Prostate gland (tissue), 2 donors: Measurements from ENCODE around the gene C9. TPM values are rescaled to one million over a fixed set of nuclear protein-coding genes. Genes with fewer than 3 reads are reported as not detected.

Experiments used
- DNase-seq: peaks from one replicate; pipeline ENCODE4 v3.0.0-alpha.2; 2019; ENCODE audit warnings: low spot score
- H3K27ac ChIP-seq, 2 donors: fragments of 200-600 bp; sonication (generic); 2 replicates each; pipeline ENCODE4 v1.5.1; 2017 to 2019
- H3K27me3 ChIP-seq: fragments of 200-600 bp; sonication (generic); replicated peaks from 2 replicates; pipeline ENCODE4 v1.5.1; 2019; ENCODE audit not compliant: insufficient read depth
- H3K36me3 ChIP-seq, 2 donors: fragments of 200-600 bp; sonication (generic); 1 replicate in 1 of 2; 2 replicates in 1 of 2; pipeline versions ENCODE4 v1.5.1 to v1.8.1; 2017 to 2019
- H3K4me1 ChIP-seq: fragments of 200-600 bp; sonication (generic); replicated peaks from 2 replicates; pipeline ENCODE4 v1.5.1; 2019
- H3K4me3 ChIP-seq, 2 donors: fragments of 200-600 bp; sonication (generic); 2 replicates each; pipeline ENCODE4 v1.5.1; 2017 to 2019
- H3K9me3 ChIP-seq: fragments of 200-600 bp; sonication (generic); 2 replicates; pipeline ENCODE4 v1.5.1; 2017
- POLR2A ChIP-seq: fragments of 450-650 bp; IDR thresholded peaks from one replicate; pipeline ENCODE4 v1.6.1; 2016; ENCODE audit warnings: antibody characterized with exemption, mild to moderate bottlenecking
- POLR2AphosphoS5 ChIP-seq: sonication (generic); formaldehyde crosslinking; IDR thresholded peaks from one replicate; pipeline ENCODE4 v1.6.1; 2017; ENCODE audit warnings: antibody characterized with exemption
- WGBS: methylation state at CpG from one replicate; pipeline ENCODE4 v1.1.5; 2018; 5-methylcytosine and 5-hydroxymethylcytosine counted together
- intact Hi-C: fragments of 100-400 bp; cut with DNase I; formaldehyde crosslinking; loops from one replicate; pipeline ENCODE4 v1.14.2; 2022
- total RNA-seq, 2 donors: library from RNA; depleted of rRNA; stranded (reverse); fragments of >200 nt; gene quantifications; one replicate each; pipeline ENCODE4 v1.1.0, GENCODE V29; 2016
- TF ChIP-seq, protein P1 (sequence below), 4 experiments: fragments of 200-600 bp in 2 of 4; fragments of 450-650 bp in 2 of 4; sonication (generic) in 2 of 4; IDR thresholded peaks; 1 replicate in 3 of 4; 2 replicates in 1 of 4; pipeline ENCODE4 v1.5.1; 2016 to 2019; ENCODE audit warnings: antibody characterized with exemption in 4 of 4, mild to moderate bottlenecking in 2 of 4, moderate library complexity in 2 of 4

C9 gene
- total RNA-seq, 2 donors from 2014 or later: not detected

DNA sequence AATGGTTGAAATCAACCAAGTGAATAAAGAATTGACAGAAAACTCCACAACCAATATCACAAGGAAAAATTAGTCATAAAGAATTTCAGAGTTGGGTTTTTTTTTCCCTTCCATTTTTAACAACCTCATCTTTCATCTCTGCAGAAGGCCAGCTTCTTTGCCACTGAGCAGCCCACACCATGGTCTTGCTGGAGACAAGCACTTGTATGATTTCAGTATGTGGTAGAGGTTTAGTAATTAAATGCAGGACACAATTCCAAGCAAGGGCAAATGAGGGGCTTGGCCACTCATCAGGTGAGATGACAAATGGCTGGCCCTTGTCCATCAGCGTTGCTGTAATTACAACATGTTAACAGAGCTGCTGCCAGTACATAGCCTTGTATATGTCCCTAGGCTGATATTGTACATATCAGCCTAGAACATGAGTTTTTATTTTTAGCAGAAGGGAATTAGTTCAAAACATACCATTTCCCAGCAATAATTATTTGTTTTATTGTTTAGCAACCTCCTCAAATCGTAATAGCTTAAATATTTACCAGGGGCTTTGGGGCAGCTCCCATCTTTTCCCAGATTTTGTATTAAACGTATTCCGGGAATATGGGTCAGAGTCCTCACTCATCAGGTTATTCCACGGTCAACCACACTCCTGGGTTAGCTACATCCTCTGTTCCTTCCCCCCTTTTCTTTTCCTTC, 5.0 kb upstream of the C9 start:
- H3K27ac ChIP-seq: no peak overlapping the region
- DNase-seq: no peak
- no peak overlapping the region for H3K4me3 ChIP-seq
- H3K27me3 ChIP-seq: no peaks in the 10 kb centered on the region
- no peaks in the 10 kb centered on the region for H3K9me3 ChIP-seq
- 86% methylated on average over 5 of the region's 5 CpGs for WGBS
- intact Hi-C loops: no loop called here
- H3K36me3 ChIP-seq: no peaks in the 10 kb centered on the region
- H3K4me1 ChIP-seq: no peaks in the 10 kb centered on the region
- TF ChIP-seq POLR2A: no peak

DNA sequence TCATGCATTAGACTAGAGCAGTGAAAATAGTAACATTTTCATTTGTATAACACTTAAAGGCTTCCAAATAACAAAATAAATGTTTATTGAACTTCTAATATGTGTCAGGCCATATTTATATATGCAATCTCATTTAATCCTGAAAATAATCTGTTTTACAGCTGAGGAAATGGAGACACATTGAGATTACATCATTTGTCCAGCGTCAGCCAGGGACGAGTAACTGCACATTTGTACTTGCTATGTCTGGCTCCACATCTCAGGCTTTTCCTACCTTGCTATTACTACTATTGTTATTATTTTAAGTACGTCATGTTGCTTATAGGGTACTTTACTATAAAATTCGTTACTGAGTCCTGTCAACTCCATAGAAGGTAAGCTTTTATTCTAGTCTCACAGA, 3.8 kb upstream of the C9 start:
- no peaks in the 10 kb centered on the region for H3K9me3 ChIP-seq
- no peak overlapping the region for H3K4me3 ChIP-seq
- H3K27me3 ChIP-seq: no peaks in the 10 kb centered on the region
- 54% methylated on average over 4 of the region's 4 CpGs for WGBS
- no peaks in the 10 kb centered on the region for H3K36me3 ChIP-seq
- DNase-seq: no peak
- TF ChIP-seq POLR2AphosphoS5: no peak
- TF ChIP-seq, protein P1, sequence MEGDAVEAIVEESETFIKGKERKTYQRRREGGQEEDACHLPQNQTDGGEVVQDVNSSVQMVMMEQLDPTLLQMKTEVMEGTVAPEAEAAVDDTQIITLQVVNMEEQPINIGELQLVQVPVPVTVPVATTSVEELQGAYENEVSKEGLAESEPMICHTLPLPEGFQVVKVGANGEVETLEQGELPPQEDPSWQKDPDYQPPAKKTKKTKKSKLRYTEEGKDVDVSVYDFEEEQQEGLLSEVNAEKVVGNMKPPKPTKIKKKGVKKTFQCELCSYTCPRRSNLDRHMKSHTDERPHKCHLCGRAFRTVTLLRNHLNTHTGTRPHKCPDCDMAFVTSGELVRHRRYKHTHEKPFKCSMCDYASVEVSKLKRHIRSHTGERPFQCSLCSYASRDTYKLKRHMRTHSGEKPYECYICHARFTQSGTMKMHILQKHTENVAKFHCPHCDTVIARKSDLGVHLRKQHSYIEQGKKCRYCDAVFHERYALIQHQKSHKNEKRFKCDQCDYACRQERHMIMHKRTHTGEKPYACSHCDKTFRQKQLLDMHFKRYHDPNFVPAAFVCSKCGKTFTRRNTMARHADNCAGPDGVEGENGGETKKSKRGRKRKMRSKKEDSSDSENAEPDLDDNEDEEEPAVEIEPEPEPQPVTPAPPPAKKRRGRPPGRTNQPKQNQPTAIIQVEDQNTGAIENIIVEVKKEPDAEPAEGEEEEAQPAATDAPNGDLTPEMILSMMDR (IDR thresholded peaks at IDR 0.05): no peak
- TF ChIP-seq POLR2A: no peak
- intact Hi-C loops: no loop called here
- no peaks in the 10 kb centered on the region for H3K4me1 ChIP-seq
- H3K27ac ChIP-seq: no peak overlapping the region

DNA sequence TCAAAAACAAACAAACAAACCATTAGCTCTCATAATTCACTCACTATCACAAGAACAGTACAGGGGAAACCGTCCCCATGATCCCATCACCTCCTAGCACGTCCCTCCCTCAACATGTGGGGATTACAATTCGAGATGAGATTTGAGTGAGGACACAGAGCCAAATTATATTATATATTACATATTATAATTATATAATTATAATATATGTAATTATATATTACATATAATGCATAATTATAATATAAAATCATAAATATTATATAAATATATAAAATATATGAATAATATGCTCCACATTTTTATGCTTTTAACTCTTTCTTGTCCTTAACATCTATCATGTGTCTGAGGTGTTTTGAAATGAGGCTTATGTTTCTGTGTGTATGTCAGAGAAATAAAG, 3.4 kb upstream of the C9 start:
- Histone ChIP-seq H3K27ac (no peak overlapping the region), H3K4me1 (no peaks in the 10 kb centered on the region), H3K36me3 (no peaks in the 10 kb centered on the region), H3K4me3 (no peak overlapping the region), H3K9me3 (no peaks in the 10 kb centered on the region), H3K27me3 (no peaks in the 10 kb centered on the region)
- TF ChIP-seq, protein P1 (IDR thresholded peaks at IDR 0.05): no peak
- no peak for TF ChIP-seq POLR2AphosphoS5
- DNase-seq: no peak
- 75% methylated on average over 3 of the region's 3 CpGs for WGBS
- intact Hi-C loops: no loop called here

DNA sequence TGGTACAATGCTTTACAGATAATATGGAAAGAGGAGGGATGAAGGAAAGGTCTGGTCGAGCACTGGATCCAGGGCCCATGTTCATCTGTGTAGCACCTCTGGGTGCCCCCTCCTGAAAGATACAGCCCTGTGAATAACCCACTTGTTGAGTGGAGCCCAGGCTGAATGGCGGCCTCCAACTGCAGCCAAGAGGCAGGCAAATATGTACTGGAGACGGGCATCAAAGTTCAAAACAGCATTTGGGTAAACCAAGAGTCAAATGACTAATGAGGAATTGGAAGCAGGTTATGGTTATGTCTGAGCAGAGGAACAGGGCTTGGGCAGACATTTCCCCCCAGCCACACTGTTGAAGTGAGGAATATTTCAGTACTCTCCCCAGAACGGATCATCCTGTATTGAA, 1.1 kb downstream of the C9 start:
- Histone ChIP-seq H3K27ac (no peak overlapping the region), H3K27me3 (no peaks in the 10 kb centered on the region), H3K36me3 (no peaks in the 10 kb centered on the region), H3K9me3 (no peaks in the 10 kb centered on the region), H3K4me3 (no peak overlapping the region), H3K4me1 (no peaks in the 10 kb centered on the region)
- DNase-seq: no peak
- TF ChIP-seq, protein P1 (IDR thresholded peaks at IDR 0.05): no peak
- TF ChIP-seq POLR2A: no peak
- no peak for TF ChIP-seq POLR2AphosphoS5
- WGBS: 87% methylated on average over 4 of the region's 4 CpGs
- intact Hi-C loops: no loop called here

DNA sequence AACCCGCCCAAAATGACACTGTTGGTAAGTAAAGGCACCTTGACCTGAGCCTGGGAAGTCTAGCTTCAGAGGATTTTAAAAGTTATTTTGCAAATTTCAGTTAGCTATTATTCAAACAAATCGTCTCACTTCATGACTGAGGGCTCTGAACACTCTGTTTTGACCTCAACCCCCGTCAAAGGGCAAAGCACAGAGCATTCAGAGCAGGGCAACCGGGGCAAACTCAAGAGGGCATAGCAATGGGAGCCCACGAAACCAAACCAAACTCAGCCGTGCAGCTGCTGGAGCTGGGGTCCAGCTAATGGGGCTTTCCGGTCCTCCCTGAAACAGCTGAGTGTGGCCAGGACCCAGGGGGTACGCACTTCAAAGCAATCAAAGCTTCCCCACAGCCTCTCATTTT, 1.6 kb downstream of the C9 start:
- intact Hi-C loops: no loop called here
- no peak for DNase-seq
- Histone ChIP-seq H3K9me3 (no peaks in the 10 kb centered on the region), H3K4me1 (no peaks in the 10 kb centered on the region), H3K4me3 (no peak overlapping the region), H3K27me3 (no peaks in the 10 kb centered on the region), H3K36me3 (no peaks in the 10 kb centered on the region), H3K27ac (no peak overlapping the region)
- WGBS: 89% methylated on average over 8 of the region's 8 CpGs
- TF ChIP-seq, protein P1 (IDR thresholded peaks at IDR 0.05): no peak
- TF ChIP-seq POLR2AphosphoS5 (no peak), POLR2A (no peak)
